ENCODE data around the gene GALNT14.

DNA sequence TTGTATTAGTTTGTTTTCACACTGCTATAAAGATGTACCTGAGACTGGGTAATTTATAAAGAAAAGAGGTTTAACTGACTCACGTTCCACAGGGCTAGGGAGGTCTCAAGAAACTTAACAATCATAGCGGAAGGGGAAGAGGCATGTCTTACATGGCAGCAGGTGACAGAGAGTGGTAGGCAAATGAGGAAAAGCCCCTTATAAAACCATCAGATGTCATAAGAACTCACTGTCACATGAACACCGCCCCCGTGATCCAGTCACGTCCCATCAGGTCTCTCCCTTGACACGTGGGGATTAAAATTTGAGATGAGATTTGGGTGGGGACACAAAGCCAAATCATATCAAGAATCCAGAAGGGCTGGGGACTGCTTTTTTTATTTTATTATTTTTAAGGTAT lies 120.0 kb downstream of the GALNT14 start:
- TF ChIP-seq JUND (IDR thresholded peaks at IDR 0.05; ENCODE audit: low read length) (no peak), SP1 (IDR thresholded peaks at IDR 0.05; ENCODE audit: low read depth, low read length) (no peak), TAF1 (IDR thresholded peaks at IDR 0.05; ENCODE audit: low read depth, low read length) (no peak), JUN (IDR thresholded peaks at IDR 0.05; ENCODE audit: low read depth, low read length) (no peak), EZH2 (IDR thresholded peaks at IDR 0.05; ENCODE audit: low read depth, low read length, severe bottlenecking) (no peak), RFX5 (IDR thresholded peaks at IDR 0.05; ENCODE audit: borderline replicate concordance, low read depth, low read length) (no peak), SIN3A (conservative IDR thresholded peaks at IDR 0.05 in 1 of 2, IDR thresholded peaks at IDR 0.05 in 1 of 2; ENCODE audit: low read depth in 1 of 2, low read length in 2 of 2) (no peak), CBX8 (IDR thresholded peaks at IDR 0.05; ENCODE audit: borderline replicate concordance, low read depth, low read length) (no peak), HDAC2 (IDR thresholded peaks at IDR 0.05; ENCODE audit: borderline replicate concordance in 1 of 2, low read depth in 2 of 2, low read length in 2 of 2) (no peak)
- TF ChIP-seq, protein P1, sequence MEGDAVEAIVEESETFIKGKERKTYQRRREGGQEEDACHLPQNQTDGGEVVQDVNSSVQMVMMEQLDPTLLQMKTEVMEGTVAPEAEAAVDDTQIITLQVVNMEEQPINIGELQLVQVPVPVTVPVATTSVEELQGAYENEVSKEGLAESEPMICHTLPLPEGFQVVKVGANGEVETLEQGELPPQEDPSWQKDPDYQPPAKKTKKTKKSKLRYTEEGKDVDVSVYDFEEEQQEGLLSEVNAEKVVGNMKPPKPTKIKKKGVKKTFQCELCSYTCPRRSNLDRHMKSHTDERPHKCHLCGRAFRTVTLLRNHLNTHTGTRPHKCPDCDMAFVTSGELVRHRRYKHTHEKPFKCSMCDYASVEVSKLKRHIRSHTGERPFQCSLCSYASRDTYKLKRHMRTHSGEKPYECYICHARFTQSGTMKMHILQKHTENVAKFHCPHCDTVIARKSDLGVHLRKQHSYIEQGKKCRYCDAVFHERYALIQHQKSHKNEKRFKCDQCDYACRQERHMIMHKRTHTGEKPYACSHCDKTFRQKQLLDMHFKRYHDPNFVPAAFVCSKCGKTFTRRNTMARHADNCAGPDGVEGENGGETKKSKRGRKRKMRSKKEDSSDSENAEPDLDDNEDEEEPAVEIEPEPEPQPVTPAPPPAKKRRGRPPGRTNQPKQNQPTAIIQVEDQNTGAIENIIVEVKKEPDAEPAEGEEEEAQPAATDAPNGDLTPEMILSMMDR (IDR thresholded peaks at IDR 0.05; ENCODE audit: control extremely low read depth in 1 of 3, insufficient read depth in 1 of 3, low read depth in 1 of 3, low read length in 3 of 3), result no peak
- TF ChIP-seq, protein P2, sequence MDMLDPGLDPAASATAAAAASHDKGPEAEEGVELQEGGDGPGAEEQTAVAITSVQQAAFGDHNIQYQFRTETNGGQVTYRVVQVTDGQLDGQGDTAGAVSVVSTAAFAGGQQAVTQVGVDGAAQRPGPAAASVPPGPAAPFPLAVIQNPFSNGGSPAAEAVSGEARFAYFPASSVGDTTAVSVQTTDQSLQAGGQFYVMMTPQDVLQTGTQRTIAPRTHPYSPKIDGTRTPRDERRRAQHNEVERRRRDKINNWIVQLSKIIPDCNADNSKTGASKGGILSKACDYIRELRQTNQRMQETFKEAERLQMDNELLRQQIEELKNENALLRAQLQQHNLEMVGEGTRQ (IDR thresholded peaks at IDR 0.05; ENCODE audit: low read length), result no peak

Measured in H1 (cell line).